Middle frontal gyrus (tissue), 1 donor: ENCODE measurements around the gene PRODH2.
"Not testable (repeated sequence)": the region's sequence is repeated elsewhere in the genome, so short reads cannot be mapped to it uniquely, and the experiment has no call there.

Source experiments
- DNase-seq: peaks from one replicate; pipeline ENCODE4 v3.0.0-alpha.2; 2015; ENCODE audit warnings: low spot score; ENCODE audit errors: extremely low spot score

PRODH2 gene

DNA sequence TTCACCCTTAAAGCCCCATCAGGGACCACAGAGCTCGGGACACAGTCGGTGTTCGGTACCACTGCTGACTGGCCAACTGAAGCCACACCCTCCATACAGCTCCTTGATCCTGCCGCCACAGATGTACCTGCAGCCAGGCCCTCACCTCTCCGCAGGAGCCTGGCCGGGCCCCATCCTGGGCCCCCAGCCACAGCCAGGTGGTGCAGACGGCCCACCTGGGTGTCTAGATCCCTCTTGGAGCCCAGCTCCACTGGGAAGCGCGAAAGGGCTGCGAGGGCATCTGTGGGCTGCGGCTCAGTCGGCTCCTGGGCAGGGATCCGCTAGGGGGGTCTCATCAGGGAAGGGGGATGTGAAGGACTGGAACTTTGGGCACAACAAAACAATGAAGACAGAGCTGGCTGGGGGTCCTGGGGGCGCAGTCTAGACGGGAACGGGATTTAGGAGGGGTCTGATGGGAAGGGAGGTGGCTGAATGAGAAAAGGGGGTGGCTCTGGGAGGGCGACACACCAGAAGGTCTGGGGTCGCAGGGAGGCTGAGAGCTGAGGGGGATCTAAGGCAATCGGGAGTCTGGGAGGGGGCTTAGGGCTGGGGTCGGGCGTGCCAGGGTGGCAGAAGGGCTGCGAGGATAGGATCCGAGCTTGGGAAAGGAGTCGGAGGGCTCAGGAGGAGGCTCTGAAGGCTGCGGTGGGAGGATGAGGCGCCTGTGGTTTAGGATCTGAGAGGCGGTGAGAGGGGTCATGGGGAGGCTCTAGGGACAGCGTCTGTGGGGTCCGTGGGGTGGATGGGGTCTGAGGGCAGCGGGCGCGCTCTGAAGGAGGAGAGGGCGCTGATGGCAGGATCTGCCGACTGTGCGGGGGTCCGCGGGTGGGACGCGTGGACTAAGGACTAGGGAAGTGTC lies 15.8 kb downstream of the PRODH2 start:
- no peak for DNase-seq

DNA sequence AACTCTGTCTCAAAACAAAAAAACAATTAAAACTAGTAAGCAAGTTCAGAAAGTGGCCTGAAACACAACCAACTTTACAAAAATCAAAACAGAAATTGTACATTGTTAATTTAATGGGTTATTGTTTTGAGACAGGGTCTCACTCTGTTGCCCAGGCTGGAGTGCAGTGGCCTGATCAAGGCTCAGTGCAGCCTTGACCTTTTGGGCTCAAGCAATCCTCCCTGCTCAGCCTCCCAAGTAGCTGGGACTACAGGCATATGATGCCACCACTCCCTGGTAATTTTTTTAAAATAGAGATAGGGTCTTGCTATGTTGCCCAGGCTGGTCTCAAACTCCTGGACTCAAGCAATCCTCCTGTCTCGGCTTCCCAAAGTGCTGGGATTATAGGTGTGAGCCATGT lies 17.1 kb downstream of the PRODH2 start:
- DNase-seq: not testable (repeated sequence)

DNA sequence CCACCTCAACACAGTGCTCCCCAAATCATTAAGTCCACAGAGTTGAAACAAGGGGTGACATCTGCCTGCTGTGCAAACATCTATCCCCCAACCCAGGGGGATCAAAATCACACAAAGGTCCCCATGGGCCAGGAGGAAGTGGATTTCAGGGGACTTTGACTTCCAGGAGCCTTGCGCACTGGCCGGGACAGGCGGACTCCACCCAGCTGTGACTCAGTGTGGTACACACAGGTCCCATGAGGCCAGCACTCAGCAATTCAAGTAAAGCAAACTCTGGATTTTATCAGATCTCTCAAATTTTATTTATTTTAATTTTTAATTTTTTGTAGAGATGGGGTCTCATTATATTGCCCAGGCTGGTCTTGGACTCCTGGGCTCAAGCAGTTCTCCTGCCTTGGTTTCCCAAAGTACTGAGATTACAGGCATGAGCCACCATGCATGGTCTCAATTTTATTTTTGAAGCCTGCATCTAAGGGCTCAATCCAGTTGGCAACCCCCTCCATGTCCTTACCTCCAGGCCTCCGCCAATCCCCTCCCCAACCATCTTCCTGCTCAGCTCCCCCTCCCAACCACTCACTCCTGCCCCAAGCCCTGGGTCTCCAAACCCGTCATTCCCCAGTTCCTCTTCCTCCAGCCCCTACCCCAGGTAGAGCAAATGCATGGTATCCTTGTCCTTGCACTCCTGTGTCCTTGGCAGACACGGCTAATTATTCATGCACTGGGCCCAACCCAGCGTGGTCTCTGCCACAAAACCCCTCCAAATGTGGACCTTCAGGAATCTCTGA lies 19.1 kb downstream of the PRODH2 start:
- DNase-seq: no peak

DNA sequence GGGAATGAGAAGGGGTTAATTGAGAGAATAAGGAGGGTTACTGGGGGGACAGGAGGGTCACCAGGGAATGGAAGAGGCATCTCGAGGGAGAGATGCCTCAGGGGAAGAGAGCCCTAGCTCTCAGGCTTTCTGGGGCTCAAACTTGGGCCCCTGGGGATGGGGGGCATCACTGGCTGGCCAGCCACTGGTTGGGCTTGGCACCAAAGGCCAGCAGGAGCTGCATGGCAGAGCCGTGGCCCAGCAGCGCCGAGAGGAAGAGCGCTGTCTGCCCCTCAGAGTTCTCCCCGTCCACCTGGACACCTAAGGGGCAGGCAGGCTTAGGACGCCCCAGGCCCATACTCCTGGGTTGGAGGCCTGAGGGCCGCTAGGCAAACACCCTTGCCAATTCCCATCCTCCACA lies 19.8 kb downstream of the PRODH2 start:
- DNase-seq: no peak

- no peak for DNase-seq
Measured at GRCh38 chr19:35792312-35792711, 20.3 kb downstream of the PRODH2 start.

- no peak for DNase-seq
Measured at GRCh38 chr19:35791814-35792279, 20.8 kb downstream of the PRODH2 start.

DNA sequence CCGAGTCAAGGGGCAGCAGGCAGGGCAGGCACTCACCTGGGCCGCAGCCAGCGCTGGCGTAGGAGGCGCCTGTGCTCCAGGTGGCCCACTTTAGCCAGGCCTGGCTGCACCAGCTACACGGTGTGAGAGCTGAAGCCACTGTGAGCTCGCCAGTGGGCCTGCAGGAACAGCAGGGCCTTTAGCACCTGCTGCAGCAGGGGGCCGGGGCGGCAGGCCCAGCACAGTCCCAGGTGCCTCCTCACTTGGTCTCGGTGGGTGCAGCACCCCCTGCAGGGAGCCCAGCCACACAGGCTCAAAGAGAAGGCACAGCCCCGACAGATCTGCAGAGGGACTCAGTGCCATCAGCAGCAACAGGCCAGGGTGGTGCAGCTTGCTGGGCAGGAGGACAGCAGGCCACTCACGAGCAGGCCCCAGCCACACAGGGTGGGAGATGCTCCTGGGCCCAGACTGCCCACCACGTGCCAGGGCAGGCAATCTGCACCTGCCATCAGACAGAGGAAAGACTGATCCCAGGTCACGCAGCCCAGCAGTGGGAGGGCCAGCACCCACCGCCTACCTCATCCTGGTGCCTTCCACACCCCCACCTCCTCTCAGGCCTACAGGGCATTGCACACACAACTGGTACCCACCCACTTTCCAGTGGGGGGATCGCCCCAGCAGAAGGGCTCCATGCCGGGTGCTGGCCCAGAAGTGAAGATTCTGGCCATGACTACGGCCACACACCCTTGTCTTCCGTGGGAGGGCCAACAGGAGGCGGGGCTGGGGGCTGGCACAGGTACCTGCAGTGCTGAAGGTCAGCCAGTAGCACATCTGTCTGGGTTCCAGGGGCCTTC lies 21.4 kb downstream of the PRODH2 start:
- DNase-seq: no peak

- no peak for DNase-seq
Measured at GRCh38 chr19:35789978-35790944, 22.4 kb downstream of the PRODH2 start.

- DNase-seq: no peak
Measured at GRCh38 chr19:35789195-35789977, 23.3 kb downstream of the PRODH2 start.

- no peak for DNase-seq
Measured at GRCh38 chr19:35788205-35788960, 24.3 kb downstream of the PRODH2 start.

GRCh38 chr19:35787227-35787799 lies 25.3 kb downstream of the PRODH2 start:
- DNase-seq: no peak

DNA sequence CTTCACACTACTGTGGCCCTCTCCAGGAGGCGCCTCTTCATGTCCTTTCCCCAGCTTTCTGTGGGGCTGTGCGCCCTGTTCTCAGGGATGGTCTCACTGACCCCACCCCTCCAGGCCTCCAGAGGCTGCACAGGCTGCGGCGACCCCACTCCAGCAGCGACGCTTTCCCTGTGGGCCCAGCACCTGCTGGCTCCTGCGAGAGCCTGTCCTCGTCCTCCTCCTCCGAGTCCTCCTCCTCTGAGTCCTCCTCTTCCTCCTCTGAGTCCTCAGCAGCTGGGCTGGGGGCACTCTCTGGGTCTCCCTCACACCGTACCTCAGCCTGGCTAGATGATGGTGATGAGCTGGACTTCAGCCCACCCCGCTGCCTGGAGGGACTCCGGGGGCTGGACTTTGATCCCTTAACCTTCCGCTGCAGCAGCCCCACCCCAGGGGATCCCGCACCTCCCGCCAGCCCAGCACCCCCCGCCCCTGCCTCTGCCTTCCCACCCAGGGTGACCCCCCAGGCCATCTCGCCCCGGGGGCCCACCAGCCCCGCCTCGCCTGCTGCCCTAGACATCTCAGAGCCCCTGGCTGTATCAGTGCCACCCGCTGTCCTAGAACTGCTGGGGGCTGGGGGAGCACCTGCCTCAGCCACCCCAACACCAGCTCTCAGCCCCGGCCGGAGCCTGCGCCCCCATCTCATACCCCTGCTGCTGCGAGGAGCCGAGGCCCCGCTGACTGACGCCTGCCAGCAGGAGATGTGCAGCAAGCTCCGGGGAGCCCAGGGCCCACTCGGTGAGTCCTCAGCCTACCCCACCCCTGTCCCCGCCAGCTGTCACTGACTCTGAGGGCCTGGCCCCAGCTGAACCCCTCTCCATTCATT lies 26.1 kb downstream of the PRODH2 start:
- DNase-seq: no peak

- no peak for DNase-seq
Measured at GRCh38 chr19:35785339-35785627, 27.4 kb downstream of the PRODH2 start.

GRCh38 chr19:35784503-35785338 lies 27.9 kb downstream of the PRODH2 start:
- no peak for DNase-seq

DNA sequence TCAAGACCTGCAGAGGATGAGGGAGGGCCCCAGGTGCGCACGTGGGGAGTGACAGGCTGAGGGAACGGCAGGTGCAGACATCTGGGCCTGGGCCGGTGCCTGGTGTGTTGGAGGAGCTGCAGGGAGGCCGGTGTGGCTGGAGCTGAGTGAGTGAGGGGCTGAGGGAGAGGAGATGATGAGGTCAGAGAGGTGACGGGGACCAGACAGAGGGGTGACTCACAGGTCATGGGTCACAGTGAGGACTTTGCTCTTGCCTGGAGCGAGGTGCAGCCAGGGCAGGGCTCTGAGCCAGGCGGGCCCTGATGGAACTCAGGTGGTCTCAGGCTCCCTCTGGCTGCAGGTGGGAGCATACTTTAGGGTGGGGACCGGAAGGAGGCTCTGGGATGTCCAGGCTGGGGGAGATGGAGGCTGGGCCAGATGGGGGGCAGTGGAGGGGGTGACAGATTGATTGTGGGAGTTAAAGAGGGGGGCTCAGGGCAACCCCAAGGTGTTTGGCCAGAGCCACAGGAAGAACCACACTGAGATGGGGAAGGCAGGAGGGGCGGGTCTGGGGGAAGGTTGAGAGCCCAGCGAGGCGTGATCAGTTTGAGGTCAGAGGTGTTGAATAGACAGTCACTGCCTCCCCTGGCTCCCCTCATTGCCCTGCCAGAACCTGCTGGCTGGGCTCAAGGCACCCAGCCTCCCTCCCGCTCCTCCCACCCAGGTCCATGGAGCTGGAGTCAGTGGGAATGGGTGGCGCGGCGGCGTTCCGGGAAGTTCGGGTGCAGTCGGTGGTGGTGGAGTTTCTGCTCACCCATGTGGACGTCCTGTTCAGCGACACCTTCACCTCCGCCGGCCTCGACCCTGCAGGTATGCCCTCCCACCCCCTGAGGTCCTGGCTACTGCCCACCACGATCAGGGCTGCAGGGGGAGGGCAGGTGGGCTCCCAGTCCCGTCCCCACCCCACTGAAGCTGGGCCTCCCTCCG lies 28.9 kb downstream of the PRODH2 start:
- DNase-seq: no peak

DNA sequence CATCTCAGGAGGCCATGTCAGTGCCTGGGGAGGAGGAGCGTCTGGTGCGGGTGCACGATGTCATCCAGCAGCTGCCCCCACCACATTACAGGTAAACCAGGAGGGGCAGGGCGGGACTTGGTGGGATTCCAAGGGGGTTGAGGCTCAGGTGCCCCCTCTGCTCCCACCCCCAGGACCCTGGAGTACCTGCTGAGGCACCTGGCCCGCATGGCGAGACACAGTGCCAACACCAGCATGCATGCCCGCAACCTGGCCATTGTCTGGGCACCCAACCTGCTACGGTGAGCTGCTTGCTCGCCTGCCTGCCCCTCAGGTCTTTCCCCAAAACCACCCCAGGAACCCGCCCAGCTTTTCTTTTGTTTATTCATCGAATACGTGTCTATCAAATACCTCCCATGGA lies 30.1 kb downstream of the PRODH2 start:
- no peak for DNase-seq
